HepG2 (cell line): ENCODE measurements around the gene L3MBTL4. TPM values are rescaled to one million over a fixed set of nuclear protein-coding genes. Genes with fewer than 3 reads are reported as not detected.

Source experiments
- ATAC-seq: fragments of 200-7000 bp; cut with Tn5 transposase; 3 replicates; pipeline ENCODE4 v1.9.1; 2020; ENCODE audit warnings: mild to moderate bottlenecking, moderate library complexity
- BruUV-seq: library from RNA; stranded (reverse); fragments of 400-500 nt; replicated peaks from 2 replicates; lab custom pipeline; 2021; lab: Mats Ljungman, UMichigan
- CTCF ChIA-PET: fragments of 300-600 bp; formaldehyde crosslinking; extraction: SDS; loops from one replicate; lab custom pipeline; 2021; ENCODE audit warnings: low total read pairs, inconsistent platforms, low intra/inter-chr PET ratio; lab: Yijun Ruan, JAX
- POLR2A ChIA-PET: fragments of 350-600 bp; sonication (Branson Sonifier 250); formaldehyde crosslinking; loops from one replicate; lab custom pipeline; 2020; ENCODE audit warnings: antibody characterized with exemption, inconsistent platforms; lab: Yijun Ruan, JAX
- DNase-seq: peaks from one replicate; pipeline ENCODE4 v3.0.0-alpha.2; 2015; ENCODE audit warnings: low spot score
- FAIRE-seq: peaks from 3 replicates; lab custom pipeline; 2011; peaks lifted over from hg19 to GRCh38; lab: Jason Lieb, UNC
- H2AFZ ChIP-seq: one replicate; pipeline ENCODE4 v1.6.1; 2011; ENCODE audit warnings: low read length, inconsistent platforms
- H3K27ac ChIP-seq: fragments of 300-600 bp; 3 replicates; pipeline ENCODE4 v1.8.0; 2011; ENCODE audit warnings: mixed run types, mild to moderate bottlenecking, mixed read lengths, low read length, inconsistent platforms; ENCODE audit not compliant: insufficient read depth; ENCODE audit errors: extremely low read length
- H3K27me3 ChIP-seq, 2 experiments: fragments of 200-600 bp in 1 of 2; 2 replicates in 1 of 2; 3 replicates in 1 of 2; pipeline versions ENCODE4 v1.6.0 to v1.8.0; 2011; ENCODE audit warnings: low read length in 2 of 2, mild to moderate bottlenecking in 2 of 2, moderate library complexity in 2 of 2, inconsistent platforms in 1 of 2; ENCODE audit not compliant: insufficient read depth in 2 of 2, control insufficient read depth in 1 of 2
- H3K36me3 ChIP-seq, 2 experiments: fragments of 200-600 bp in 1 of 2; replicated peaks in 1 of 2; 2 replicates in 1 of 2; 3 replicates in 1 of 2; pipeline versions ENCODE4 v1.5.1 to v1.8.0; 2011; ENCODE audit warnings: low read length in 2 of 2, inconsistent platforms in 1 of 2; ENCODE audit not compliant: insufficient read depth in 2 of 2, control insufficient read depth in 1 of 2
- H3K4me1 ChIP-seq: 2 replicates; pipeline ENCODE4 v1.5.1; 2012; ENCODE audit warnings: low read length, inconsistent platforms; ENCODE audit not compliant: insufficient read depth
- H3K4me2 ChIP-seq: 2 replicates; pipeline ENCODE4 v1.6.0; 2011; ENCODE audit warnings: low read depth, low read length, inconsistent platforms
- H3K4me3 ChIP-seq, 3 experiments: fragments of 200-600 bp in 1 of 3; sonication (generic), shearing (Covaris generic) in 1 of 3; replicated peaks in 1 of 3; 2 replicates each; pipeline ENCODE4 v1.5.1; 2011 to 2016; ENCODE audit warnings: low read length in 3 of 3, inconsistent platforms in 2 of 3, low read depth in 2 of 3, mild to moderate bottlenecking in 2 of 3, control low read depth in 1 of 3, mixed read lengths in 1 of 3; ENCODE audit not compliant: insufficient read depth in 1 of 3
- H3K79me2 ChIP-seq: one replicate; pipeline ENCODE4 v1.6.1; 2011; ENCODE audit warnings: low read length, inconsistent platforms; ENCODE audit not compliant: insufficient read depth
- H3K9ac ChIP-seq: 2 replicates; pipeline ENCODE4 v1.6.0; 2011; ENCODE audit warnings: mild to moderate bottlenecking, low read depth, low read length, inconsistent platforms; ENCODE audit not compliant: insufficient read depth
- H3K9me3 ChIP-seq: 2 replicates; pipeline ENCODE4 v1.5.1; 2012; ENCODE audit warnings: mild to moderate bottlenecking, low read length
- H4K20me1 ChIP-seq: 2 replicates; pipeline ENCODE4 v1.6.0; 2011; ENCODE audit warnings: inconsistent platforms, mild to moderate bottlenecking, low read length, moderate library complexity; ENCODE audit not compliant: insufficient read depth
- CREB3 ChIP-seq: sonication (generic); formaldehyde crosslinking; IDR thresholded peaks from 2 replicates; pipeline ENCODE4 v1.5.0; 2020; ENCODE audit warnings: missing genetic modification reagents
- DDIT3 ChIP-seq: sonication (generic); formaldehyde crosslinking; IDR thresholded peaks from 2 replicates; pipeline ENCODE4 v1.4.0; 2020; ENCODE audit warnings: mild to moderate bottlenecking, missing genetic modification reagents
- HINFP ChIP-seq: sonication (generic); formaldehyde crosslinking; IDR thresholded peaks from 2 replicates; pipeline ENCODE4 v1.4.0; 2020; ENCODE audit warnings: low read depth, mild to moderate bottlenecking, missing genetic modification reagents
- MED8 ChIP-seq: sonication (generic); formaldehyde crosslinking; IDR thresholded peaks from 2 replicates; pipeline ENCODE4 v1.8.1; 2023; ENCODE audit warnings: mild to moderate bottlenecking, missing genetic modification reagents; ENCODE audit not compliant: insufficient replicate concordance
- MTA3 ChIP-seq: sonication (generic); formaldehyde crosslinking; IDR thresholded peaks from 2 replicates; pipeline ENCODE4 v1.4.0; 2020; ENCODE audit warnings: missing genetic modification reagents
- NR2C2 ChIP-seq: sonication (generic); formaldehyde crosslinking; IDR thresholded peaks from 2 replicates; pipeline ENCODE4 v1.4.0; 2020; ENCODE audit warnings: missing genetic modification reagents, mild to moderate bottlenecking, moderate library complexity, borderline replicate concordance
- PHF21A ChIP-seq: sonication (generic); formaldehyde crosslinking; IDR thresholded peaks from 2 replicates; pipeline ENCODE4 v1.5.0; 2020; ENCODE audit warnings: mild to moderate bottlenecking, missing genetic modification reagents
- POGZ ChIP-seq: sonication (generic); formaldehyde crosslinking; IDR thresholded peaks from 2 replicates; pipeline ENCODE4 v1.4.0; 2020; ENCODE audit warnings: mild to moderate bottlenecking, missing genetic modification reagents
- RBAK ChIP-seq: sonication (generic); formaldehyde crosslinking; IDR thresholded peaks from 2 replicates; pipeline ENCODE4 v1.5.1; 2020; ENCODE audit warnings: mild to moderate bottlenecking, missing genetic modification reagents
- RFX1 ChIP-seq: fragments of 450-650 bp; IDR thresholded peaks from 2 replicates; pipeline ENCODE4 v1.6.1; 2017
- SP140L ChIP-seq: sonication (generic); formaldehyde crosslinking; IDR thresholded peaks from 2 replicates; pipeline ENCODE4 v1.4.0; 2020; ENCODE audit warnings: missing genetic modification reagents, borderline replicate concordance
- ZNF510 ChIP-seq: sonication (generic); formaldehyde crosslinking; IDR thresholded peaks from 2 replicates; pipeline ENCODE4 v1.4.0; 2020; ENCODE audit warnings: low read depth, mild to moderate bottlenecking, missing genetic modification reagents
- ZSCAN22 ChIP-seq: sonication (generic); formaldehyde crosslinking; IDR thresholded peaks from 2 replicates; pipeline ENCODE4 v1.4.0; 2020; ENCODE audit warnings: mild to moderate bottlenecking, missing genetic modification reagents
- WGBS: methylation state at CpG from one replicate; pipeline ENCODE4 v1.1.6; 2017; ENCODE audit warnings: low lambda C conversion rate; 5-methylcytosine and 5-hydroxymethylcytosine counted together
- in situ Hi-C: cut with HindIII; loops from 2 replicates; pipeline ENCODE4 v1.10.0; 2017; ENCODE audit warnings: low pct_unique_long_range_greater_than_20kb; ENCODE audit not compliant: extremely low pct_ligation_motif_present
- intact Hi-C: fragments of 100-400 bp; cut with micrococcal nuclease; formaldehyde crosslinking; loops from one replicate; pipeline ENCODE4 v1.10.0; 2022; ENCODE audit not compliant: unreplicated experiment
- polyA plus RNA-seq, 8 experiments: library from polyadenylated mRNA; depleted of rRNA in 3 of 8; stranded (reverse) in 7 of 8; unstranded in 1 of 8; fragments of >200 nt; fragmentation: Illumina TruSeq in 4 of 8; extraction: Trizol in 4 of 8; gene quantifications; 2 replicates each; pipeline versions ENCODE4 v1.2.1 to v1.2.3, GENCODE V29; 2011 to 2016; ENCODE audit warnings: low read depth in 4 of 8, missing spikeins in 1 of 8, mixed read lengths in 1 of 8; ENCODE audit not compliant: insufficient read depth in 1 of 8
- total RNA-seq, 5 experiments: library from RNA; depleted of rRNA; stranded (reverse); fragments of >200 nt; fragmentation: Illumina TruSeq; extraction: Trizol; gene quantifications; 2 replicates each; pipeline ENCODE4 v1.2.3, GENCODE V29; 2016; ENCODE audit warnings: low read depth in 1 of 5

Gene L3MBTL4
- total and polyA plus RNA-seq, 2 of the 13 experiments (the other 11 are each of a cell fraction or from before 2014, with no cell fraction given) = 10.8 to 13.3 TPM

GRCh38 chr18:6120820-6121279 lies 293.9 kb downstream of the L3MBTL4 start:
- WGBS = 97% methylated on average over 4 of the region's 4 CpGs
- Histone ChIP-seq H3K9ac (no peak overlapping the region), H3K27ac (no peak overlapping the region), H4K20me1 (no peaks in the 10 kb centered on the region), H3K27me3 (no peaks in the 10 kb centered on the region), H3K9me3 (no peaks in the 10 kb centered on the region), H3K4me3 (no peak overlapping the region), H2AFZ (no peak overlapping the region), H3K36me3 (peaks cover 0 to 7% of the 10 kb centered on the region in 2 experiments; a peak in 1 of 5 replicates), H3K79me2 (no peaks in the 10 kb centered on the region), H3K4me2 (no peak overlapping the region), H3K4me1 (no peaks in the 10 kb centered on the region)
- FAIRE-seq = no peak
- intact Hi-C loops = loop anchor here (10.0 kb wide), 1 partner anchor 236 kb away; no protein-coding TSS in a partner anchor
- DNase-seq = no peak
- TF ChIP-seq RBAK (CRISPR knock-in tag) (no peak), SP140L (CRISPR knock-in tag) (no peak), POGZ (no peak), HINFP (CRISPR knock-in tag) (no peak), RFX1 (no peak), CREB3 (CRISPR knock-in tag) (no peak), ZSCAN22 (CRISPR knock-in tag) (no peak), NR2C2 (CRISPR knock-in tag) (no peak), DDIT3 (CRISPR knock-in tag) (no peak), MED8 (CRISPR knock-in tag) (no peak), ZNF510 (no peak), MTA3 (CRISPR knock-in tag) (no peak), PHF21A (no peak)
- in situ Hi-C loops = no loop called here
- no peak for ATAC-seq
- ChIA-PET POLR2A (no interaction called here), CTCF (no interaction called here)
- BruUV-seq = no TSS peak
